GM13976 (cell line): Measurements from ENCODE around the gene RERE.

Experiments
- DNase-seq: peaks from one replicate; pipeline ENCODE4 v3.0.0; 2012; ENCODE audit warnings: low spot score
- CTCF ChIP-seq: IDR thresholded peaks from 2 replicates; pipeline ENCODE4 v1.5.1; 2012; ENCODE audit warnings: borderline replicate concordance, mild to moderate bottlenecking; ENCODE audit not compliant: insufficient read depth; ENCODE audit errors: extremely low read depth, missing control alignments, control extremely low read depth
- in situ Hi-C: fragments of 300-500 bp; cut with MboI; formaldehyde crosslinking; loops from one replicate; pipeline ENCODE4 v1.12.0; 2022; ENCODE audit warnings: low sequenced_read_pairs, mixed read lengths, inconsistent platforms; ENCODE audit not compliant: unreplicated experiment

The RERE gene

GRCh38 chr1:8333246-8333987 is 484.0 kb downstream of the RERE start:
- DNase-seq: no peak
- TF ChIP-seq CTCF: no peak
- in situ Hi-C loops: no loop called here

- TF ChIP-seq CTCF: no peak
- DNase-seq: no peak
- in situ Hi-C loops: no loop called here
These were observed 484.6 kb downstream of the RERE start for GRCh38 chr1:8332806-8333205.

- in situ Hi-C loops: no loop called here
- DNase-seq: no peak
- no peak for TF ChIP-seq CTCF
These were observed 486.9 kb downstream of the RERE start for GRCh38 chr1:8330271-8331125.

- in situ Hi-C loops: no loop called here
- no peak for DNase-seq
- no peak for TF ChIP-seq CTCF
These were observed 487.6 kb downstream of the RERE start for GRCh38 chr1:8329858-8330257.

- TF ChIP-seq CTCF: no peak
- in situ Hi-C loops: no loop called here
- DNase-seq: no peak
These were observed 488.0 kb downstream of the RERE start for GRCh38 chr1:8329439-8329838.

GRCh38 chr1:8328271-8328670 is 489.2 kb downstream of the RERE start:
- in situ Hi-C loops: no loop called here
- DNase-seq: no peak
- no peak for TF ChIP-seq CTCF
